NCI-H82 treated with DMSO at 0.1 percent for 48 hours (cell line): ENCODE data around the gene GTF2IRD1.
A peak's percentile ranks its signal among the peaks of the same experiment; 100 is the strongest.
"Not testable (repeated sequence)": the region's sequence is repeated elsewhere in the genome, so short reads cannot be mapped to it uniquely, and the experiment has no call there.

Experiments used
- DNase-seq: peaks from one replicate; lab custom pipeline; 2025; ENCODE audit not compliant: unreplicated experiment; lab: John Stamatoyannopoulos, UW

GTF2IRD1 gene, protein sequence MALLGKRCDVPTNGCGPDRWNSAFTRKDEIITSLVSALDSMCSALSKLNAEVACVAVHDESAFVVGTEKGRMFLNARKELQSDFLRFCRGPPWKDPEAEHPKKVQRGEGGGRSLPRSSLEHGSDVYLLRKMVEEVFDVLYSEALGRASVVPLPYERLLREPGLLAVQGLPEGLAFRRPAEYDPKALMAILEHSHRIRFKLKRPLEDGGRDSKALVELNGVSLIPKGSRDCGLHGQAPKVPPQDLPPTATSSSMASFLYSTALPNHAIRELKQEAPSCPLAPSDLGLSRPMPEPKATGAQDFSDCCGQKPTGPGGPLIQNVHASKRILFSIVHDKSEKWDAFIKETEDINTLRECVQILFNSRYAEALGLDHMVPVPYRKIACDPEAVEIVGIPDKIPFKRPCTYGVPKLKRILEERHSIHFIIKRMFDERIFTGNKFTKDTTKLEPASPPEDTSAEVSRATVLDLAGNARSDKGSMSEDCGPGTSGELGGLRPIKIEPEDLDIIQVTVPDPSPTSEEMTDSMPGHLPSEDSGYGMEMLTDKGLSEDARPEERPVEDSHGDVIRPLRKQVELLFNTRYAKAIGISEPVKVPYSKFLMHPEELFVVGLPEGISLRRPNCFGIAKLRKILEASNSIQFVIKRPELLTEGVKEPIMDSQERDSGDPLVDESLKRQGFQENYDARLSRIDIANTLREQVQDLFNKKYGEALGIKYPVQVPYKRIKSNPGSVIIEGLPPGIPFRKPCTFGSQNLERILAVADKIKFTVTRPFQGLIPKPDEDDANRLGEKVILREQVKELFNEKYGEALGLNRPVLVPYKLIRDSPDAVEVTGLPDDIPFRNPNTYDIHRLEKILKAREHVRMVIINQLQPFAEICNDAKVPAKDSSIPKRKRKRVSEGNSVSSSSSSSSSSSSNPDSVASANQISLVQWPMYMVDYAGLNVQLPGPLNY

DNA sequence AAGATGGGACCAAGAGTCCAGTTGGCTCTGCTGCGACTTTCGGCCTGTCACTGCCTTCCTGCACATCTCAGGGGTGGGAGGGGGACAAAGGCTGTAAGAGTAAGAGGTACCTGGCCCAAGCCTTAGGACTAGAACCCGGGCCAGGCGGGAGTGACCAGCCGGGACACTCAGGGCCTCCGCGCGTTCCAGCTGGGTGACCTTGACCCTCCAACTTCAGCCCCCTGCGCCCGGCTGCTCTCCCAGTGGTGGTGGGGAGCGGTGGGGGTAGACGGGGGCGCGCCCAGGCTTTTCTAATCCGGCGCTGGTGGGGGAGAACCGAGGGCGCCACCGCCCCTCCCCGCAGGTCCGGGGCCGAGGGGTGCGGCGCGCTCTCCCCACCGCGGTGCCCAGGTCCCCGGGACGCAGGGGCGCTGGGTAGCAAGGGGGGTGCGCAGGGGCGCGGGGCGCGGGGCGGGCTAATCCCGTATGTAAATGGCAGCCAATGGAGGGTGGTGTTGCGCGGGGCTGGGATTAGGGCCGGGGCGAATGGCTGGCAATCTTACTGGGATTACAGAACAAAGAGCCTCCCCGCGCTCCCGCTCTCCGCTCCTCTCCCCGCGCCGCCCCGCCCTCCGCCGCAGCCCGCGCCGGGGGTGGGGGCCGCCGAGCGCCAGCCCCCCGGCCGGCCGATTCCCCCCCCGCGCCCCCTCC is at the start of gene GTF2IRD1:
Gene GTF2IRD1 (plus strand): TSS at position 585 of the 690 bp plus-strand sequence. CDS start 54,175 bp downstream, outside the sequence.
- peak; percentile 85 for DNase-seq

DNA sequence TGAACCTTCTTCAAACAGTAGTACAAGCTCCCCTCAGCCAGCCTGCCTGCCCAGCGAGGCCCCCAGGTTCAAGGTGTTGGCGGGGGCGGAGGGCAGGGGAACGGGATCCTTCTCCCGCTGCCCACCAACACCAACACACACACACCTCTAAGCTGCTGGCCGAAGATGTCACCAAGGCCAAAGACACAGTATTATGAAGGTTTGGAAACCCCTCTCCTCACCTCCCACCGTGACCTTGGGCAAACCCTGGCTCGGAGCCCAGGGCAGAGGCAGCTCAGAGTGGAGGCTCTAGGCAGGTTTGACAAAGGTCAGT is 49.4 kb upstream of the GTF2IRD1 start:
- DNase-seq, result no peak

DNA sequence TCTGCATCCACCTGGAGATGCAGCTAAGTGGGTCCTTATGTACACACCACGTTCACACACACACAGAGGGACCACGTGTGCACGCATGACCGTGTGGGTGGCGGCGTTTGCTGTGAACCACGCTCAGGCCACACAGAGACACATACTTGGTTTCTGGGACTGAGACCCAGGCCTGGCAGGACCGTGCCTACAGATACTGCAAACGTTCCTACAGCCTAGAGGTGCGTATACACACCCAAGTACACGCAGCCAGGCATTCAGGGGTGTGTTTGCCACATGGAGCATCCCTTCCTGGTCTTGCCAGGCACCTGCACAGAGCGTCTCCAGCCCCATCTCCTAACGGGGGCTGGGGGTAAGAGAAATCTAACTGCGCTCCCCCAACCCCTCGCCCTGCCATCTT is 49.0 kb upstream of the GTF2IRD1 start:
- DNase-seq, result no peak

DNA sequence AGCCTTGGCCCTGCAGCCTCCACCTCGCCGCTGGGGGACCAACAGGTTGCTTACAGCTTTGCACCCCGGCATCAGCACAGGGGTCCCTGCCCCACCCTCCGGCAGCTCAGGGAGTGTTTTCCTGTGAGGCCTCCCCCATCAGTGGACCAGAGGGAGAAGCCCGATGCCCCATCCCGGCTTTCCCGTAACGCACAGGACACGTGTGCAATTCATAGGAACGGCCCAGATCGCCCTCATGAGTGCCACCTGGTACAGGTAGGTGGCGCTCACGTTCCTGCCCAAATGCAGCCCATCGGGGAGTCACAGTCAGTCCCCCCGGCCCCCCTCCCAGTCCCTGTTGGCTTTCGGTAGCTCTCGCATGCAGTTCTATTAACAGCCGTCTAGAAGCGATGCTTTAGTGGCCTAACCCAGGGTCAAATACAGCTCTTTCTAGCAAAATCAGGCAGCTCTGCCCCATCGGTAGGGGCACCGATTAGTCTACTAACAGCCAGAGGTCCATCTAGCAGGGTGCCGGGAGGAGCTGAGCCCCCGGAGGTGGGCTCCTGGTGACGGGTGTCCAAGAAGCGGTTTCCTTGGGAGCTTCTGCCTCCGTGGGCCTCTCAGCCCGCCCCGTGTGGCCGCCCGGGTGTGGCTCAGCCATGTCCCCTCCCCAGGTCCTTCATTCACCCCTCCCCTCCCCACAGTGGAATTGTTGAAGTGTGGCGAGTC is 48.4 kb upstream of the GTF2IRD1 start:
- peak; percentile 23 for DNase-seq

DNA sequence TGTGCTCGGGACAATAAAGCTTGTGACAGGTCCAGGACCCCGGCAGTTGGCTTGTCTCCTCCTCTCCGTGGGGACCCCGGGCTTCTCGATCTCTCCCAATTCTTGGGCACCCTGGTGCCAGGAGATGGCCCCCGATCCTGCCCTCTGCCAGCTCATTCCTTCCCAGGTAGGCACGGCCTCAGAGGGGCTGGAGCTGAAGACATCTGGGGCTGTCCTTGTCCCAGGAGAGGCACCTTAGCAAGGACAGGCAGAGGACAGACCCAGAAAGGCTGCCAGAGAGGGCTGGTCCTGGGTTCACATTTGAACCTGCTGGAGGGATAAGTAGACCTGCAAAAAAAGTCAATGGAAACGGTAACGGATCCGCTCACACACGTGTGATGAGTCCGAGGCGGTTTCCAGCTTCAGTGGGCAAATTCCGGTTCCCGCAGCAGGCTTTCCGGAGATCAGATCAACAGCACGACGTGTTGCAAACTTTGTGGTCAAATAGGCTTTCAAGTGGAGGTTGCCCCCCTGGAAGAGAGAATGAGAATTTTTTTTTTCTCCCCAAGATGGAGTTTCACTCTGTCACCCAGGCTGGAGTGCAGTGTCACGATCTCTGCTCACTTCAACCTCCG is 47.7 kb upstream of the GTF2IRD1 start:
- DNase-seq, result no peak

DNA sequence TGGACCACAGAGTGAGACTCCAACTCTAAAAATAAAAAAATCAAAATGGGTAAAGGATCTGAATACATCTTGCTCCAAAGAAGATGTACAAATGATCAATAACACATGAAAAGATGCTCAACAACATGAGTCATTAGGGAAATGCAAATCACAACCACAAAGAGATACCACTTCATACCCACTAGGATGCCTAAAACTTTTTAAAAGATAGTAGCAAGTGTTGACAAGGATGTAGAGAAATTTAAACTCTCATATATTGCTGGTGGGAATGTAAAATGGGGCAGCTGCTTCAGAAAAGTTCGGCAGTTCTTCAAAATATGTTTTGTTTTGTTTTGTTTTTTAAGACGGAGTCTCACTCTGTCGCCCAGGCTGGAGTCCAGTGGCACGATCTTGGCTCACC is 45.7 kb upstream of the GTF2IRD1 start:
- DNase-seq, result no peak

DNA sequence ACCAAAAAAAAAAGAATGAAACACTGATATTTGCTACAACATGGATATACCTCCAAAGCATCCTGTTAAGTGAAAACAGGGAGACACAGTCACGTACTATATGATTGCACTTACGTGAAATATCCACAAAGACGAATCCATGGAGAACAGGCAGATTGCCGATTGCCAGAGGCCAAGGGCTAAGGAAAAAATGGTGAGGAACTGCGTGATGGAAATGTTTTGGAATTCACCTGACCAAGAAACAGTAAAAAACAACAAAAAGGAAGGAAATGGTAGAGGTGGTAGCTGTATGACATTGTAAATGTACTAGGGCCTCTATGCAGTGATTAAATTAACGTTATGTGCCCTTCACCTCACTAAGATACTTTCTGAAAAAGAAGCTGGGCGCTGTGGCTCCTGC is 44.1 kb upstream of the GTF2IRD1 start:
- DNase-seq, result no peak

DNA sequence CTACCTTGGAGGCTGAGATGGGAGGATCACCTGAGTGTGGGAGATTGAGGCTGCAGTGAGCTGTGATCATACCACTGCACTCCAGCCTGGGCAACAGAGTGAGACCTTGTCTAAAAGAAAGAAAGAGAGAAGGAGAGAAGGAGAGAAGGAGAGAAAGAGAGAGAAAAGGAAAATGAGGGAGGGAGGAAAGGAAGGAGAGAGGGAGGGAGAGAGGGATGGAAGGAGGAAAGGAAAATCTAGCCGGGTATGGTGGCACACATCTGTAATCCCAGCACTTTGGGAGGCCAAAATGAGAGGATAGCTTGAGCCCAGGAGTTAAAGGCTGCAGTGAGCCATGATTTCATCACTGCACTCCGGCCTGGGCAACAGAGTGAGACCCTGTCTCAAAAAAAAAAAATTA is 42.9 kb upstream of the GTF2IRD1 start:
- DNase-seq, result no peak

DNA sequence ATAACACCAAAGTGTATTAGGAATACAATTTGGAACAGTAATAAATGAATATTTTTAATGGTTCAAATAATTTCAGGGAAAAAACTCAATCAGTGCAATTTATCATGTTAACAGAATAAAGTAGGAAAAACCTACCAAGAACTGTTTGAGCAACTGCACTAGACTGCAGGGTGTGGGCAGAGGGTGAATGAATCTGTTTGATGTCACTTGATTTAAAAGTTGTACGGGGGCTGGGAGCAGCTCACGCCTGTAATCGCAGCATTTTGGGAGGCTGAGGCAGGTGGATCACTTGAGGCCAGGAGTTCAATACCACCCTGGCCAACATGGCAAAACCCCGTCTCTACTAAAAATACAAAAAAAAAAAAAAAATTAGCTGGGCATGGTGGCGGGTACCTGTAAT is 42.1 kb upstream of the GTF2IRD1 start:
- DNase-seq, result not testable (repeated sequence)

DNA sequence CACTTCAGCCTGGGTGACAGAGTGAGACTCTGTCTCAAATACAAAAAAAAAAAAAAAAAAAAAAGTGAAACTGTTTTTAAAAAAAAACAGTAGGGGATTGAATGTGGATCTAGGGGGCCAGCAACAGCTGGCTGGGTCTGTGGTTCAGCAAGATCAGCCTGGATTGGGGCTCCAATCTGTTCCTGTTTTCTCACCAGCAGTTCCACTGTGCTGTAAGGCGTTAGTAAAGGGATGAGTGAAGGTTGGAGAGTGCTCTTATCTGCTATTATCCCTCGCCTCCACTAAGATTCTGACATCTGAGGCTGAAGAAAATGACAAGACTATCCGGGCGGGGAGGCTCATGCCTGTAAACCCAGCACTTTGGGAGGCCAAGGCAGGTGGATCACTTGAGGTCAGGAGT is 41.6 kb upstream of the GTF2IRD1 start:
- DNase-seq, result peak; percentile 46

DNA sequence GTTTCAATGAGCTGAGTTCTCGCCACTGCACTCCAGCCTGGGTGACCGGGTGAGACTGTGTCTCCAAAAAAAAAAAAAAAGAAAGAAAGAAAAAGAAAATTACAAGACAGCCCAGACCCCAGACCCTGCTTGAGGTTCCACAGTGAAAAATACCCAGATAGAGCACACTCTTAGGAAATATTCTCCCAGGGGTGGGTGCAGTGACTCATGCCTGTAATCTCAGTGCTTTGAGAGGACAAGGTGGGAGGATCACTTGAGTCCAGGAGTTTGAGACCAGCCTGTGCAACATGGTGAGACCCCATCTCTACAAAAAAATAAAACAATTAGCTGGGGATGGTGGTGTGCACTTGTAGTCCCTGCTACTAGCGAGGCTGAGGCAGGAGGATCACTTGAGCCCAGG is 41.1 kb upstream of the GTF2IRD1 start:
- DNase-seq, result no peak

DNA sequence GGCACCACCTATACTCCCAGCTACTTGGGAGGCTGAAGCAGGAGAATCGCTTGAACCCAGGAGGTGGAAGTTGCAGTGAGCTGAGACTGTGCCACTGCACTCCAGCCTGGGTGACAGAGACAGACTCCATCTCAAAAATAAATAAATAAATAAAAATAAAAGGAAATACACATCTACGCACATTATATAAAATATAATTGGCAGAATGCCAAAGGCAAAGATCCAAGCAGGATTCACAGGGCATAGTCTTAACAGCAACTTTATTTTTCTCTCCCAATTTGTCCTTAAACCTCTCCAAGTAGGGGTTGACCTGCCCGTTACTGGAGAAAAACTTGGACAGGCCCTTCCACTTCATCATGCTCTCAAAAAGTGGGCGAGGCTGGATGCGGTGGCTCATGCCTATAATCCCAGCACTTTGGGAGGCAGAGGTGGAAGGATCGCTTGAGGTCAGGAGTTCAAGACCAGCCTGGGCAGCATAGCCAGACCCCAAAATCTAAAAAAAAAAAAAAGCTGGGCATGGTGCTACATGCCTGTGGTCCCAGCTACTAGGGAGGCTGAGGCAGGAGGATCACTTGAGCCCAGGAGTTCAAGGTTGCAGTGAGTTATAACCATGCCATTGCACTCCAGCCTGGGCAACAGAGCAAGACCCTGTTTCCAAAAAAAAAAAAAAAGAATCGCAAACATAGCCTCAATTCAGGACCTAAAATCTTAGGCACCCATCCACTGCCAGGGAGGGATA is 38.9 kb upstream of the GTF2IRD1 start:
- DNase-seq, result not testable (repeated sequence)

DNA sequence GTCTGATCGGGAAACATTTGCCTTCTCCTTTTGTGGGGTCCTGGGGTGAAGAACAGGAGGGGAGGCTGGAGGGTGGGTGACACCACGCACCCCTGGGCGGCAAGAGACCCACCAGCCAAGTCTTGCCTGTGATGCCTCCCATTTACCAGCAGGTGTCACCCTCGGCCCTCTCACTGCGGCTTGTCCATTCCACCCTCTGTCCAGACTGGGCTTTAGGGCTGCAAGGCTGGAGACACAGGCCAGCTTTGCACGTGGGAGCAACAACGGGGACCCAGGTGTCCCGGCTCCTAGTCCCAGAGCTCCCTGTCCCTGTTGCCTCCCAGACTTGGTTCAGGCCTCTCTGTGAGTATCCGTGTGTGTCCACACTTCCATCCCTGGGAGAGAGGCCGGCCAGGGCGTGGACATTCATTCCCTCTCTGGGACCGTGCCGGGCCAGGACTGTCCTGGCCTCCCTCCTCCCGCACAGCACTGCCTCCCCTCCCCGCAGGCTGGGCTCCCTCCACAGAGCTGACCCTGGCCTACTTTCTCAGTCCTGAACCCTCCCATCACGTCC is 36.2 kb upstream of the GTF2IRD1 start:
- DNase-seq, result no peak

DNA sequence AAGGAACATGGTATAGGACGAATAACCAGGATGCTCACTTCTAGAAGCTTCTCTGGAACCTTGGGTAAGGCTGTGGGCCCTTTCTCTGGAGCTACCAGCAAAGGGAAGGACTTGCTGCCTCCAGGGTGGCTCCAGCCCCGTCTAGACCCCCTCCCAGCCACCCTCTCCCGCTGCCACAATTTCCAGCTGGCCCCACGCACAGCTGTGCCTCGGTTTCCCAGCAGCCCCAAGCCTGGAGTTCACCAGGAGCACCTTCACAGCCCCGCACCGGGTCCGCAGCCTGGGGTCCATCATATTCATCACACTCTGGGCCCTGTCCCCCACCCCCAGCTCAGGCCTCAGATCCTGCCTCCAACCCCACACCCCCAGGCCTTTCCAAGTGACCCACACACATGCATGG is 35.6 kb upstream of the GTF2IRD1 start:
- no peak for DNase-seq

DNA sequence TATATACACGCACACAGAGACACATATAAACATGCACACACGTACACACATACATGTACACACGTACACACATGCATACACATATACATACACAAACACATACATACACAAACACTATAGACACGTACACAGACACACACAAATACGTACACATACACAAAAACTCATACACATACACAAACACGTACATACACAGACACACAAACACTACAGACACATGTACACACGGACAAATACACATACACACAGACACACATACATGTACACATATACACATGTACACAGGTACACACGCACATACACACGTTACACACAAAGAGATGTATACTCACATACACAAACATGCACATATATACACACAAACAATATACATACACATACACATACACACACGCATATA is 35.2 kb upstream of the GTF2IRD1 start:
- DNase-seq, result no peak

DNA sequence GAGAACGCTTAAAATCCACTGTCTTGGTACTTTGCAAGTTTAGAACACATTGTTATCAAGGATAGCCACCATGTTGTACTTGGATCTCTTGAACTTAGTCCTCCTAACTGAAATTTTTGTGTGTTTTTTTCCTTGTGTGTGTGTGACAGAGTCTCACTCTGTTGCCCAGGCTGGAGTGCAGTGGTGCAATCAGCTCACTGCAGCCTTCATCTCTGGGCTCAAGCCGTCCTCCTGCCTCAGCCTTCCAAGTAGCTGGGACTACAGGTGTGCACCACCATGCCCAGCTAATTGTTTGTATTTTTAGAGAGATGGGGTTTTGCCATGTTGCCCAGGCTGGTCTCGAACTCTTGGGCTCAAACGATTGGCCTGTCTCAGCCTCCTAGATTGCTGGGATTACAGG is 34.5 kb upstream of the GTF2IRD1 start:
- DNase-seq, result not testable (repeated sequence)

DNA sequence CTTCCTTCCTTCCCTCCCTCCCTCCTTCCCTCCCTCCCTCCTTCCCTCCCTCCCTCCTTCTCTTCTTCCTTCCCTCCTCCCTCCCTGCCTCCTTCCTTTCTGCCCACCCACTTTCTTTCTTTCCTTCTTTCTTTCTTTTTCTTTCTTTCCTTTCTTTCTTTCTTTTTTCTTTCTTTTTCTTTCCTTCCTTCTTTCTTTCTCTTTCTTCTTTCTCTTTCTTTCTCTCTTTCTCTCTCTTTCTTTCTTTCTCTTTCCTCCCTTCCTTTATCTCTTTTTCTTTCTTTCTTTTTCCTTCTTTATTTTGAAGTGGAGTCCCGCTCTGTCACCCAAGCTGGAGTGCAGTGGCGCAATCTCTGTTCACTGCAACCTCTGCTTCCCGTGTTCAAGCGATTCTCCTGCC is 33.7 kb upstream of the GTF2IRD1 start:
- no peak for DNase-seq

DNA sequence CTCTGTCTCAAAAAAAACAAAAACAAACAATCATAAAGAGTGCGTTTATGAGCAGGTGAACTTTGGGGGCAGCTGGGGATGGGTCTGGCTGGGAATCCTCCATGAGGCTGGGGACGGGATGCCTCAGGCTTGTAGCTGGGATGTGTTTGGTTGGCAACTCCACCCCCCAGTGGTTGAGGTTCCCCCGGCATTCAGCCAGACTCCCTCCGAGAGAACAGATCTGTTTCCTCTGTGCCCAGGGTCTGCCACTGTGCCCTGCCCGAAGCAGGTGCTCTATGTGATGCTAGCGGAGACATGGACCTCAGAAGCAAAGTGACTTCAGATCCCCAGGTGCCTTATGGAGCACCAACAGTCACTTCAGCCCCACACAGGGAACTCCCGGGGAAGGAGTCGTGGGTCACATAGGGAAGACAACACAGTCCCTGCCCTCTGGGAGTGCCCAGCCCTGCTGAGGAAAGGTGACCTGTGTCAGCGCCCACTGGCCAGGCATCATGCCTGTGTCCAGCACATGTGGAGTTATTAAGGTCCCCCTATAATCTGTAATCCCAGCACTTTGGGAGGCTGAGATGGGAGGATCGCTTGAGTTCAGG is 29.3 kb upstream of the GTF2IRD1 start:
- no peak for DNase-seq

DNA sequence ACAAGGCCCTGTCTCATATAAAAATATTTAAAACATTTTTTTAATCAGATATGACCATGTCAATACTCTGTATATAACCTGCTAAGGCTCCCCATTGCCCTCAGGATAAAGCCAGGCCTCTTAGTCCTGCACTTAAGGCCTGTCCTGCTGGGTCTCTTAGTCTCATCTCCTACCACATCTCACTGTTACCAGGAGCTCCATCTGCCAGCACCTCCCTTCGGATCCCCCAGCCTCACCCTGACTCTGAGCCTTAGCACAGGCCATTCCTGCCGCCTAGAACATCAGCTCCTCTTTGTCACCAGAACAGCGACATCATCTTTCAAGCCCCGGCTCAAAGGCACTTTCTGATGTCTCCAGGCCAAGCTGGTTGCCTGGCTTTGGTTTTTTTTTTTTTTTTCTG is 25.7 kb upstream of the GTF2IRD1 start:
- no peak for DNase-seq
